ENCODE results near the gene FRAS1.

FRAS1 gene

GRCh38 chr4:78131403-78131802 is 74.3 kb downstream of the FRAS1 start:
- TF ChIP-seq EZH2 (IDR thresholded peaks at IDR 0.05; ENCODE audit: borderline replicate concordance, low read depth, low read length, severe bottlenecking): no peak
- TF ChIP-seq, protein P1, sequence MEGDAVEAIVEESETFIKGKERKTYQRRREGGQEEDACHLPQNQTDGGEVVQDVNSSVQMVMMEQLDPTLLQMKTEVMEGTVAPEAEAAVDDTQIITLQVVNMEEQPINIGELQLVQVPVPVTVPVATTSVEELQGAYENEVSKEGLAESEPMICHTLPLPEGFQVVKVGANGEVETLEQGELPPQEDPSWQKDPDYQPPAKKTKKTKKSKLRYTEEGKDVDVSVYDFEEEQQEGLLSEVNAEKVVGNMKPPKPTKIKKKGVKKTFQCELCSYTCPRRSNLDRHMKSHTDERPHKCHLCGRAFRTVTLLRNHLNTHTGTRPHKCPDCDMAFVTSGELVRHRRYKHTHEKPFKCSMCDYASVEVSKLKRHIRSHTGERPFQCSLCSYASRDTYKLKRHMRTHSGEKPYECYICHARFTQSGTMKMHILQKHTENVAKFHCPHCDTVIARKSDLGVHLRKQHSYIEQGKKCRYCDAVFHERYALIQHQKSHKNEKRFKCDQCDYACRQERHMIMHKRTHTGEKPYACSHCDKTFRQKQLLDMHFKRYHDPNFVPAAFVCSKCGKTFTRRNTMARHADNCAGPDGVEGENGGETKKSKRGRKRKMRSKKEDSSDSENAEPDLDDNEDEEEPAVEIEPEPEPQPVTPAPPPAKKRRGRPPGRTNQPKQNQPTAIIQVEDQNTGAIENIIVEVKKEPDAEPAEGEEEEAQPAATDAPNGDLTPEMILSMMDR (IDR thresholded peaks at IDR 0.05; ENCODE audit: borderline replicate concordance, extremely low read depth, low read length, poor library complexity, severe bottlenecking): no peak

GRCh38 chr4:78136109-78137081 is 79.3 kb downstream of the FRAS1 start:
- Histone ChIP-seq H3K27me3 (ENCODE audit: insufficient read depth, low read length, poor library complexity) (no peaks in the 10 kb centered on the region), H3K79me2 (ENCODE audit: insufficient read depth, low read length) (no peaks in the 10 kb centered on the region), H3K36me3 (ENCODE audit: insufficient read depth, low read length) (no peaks in the 10 kb centered on the region), H4K20me1 (ENCODE audit: insufficient read depth, low read length) (no peaks in the 10 kb centered on the region), H2AFZ (ENCODE audit: low read depth, low read length) (no peak overlapping the region), H3K4me3 (ENCODE audit: low read depth in 1 of 2, low read length in 2 of 2) (no peak overlapping the region), H3K9ac (ENCODE audit: low read depth, low read length) (no peak overlapping the region), H3K4me2 (ENCODE audit: insufficient read depth, low read length) (no peak overlapping the region), H3K9me3 (ENCODE audit: insufficient read depth, low read length, severe bottlenecking) (no peaks in the 10 kb centered on the region), H3K4me1 (ENCODE audit: insufficient read depth, low read length) (no peaks in the 10 kb centered on the region), H3K27ac (ENCODE audit: low read length) (no peak overlapping the region)
- TF ChIP-seq EZH2 (IDR thresholded peaks at IDR 0.05; ENCODE audit: borderline replicate concordance, low read depth, low read length, severe bottlenecking): no peak
- TF ChIP-seq, protein P1 (IDR thresholded peaks at IDR 0.05; ENCODE audit: borderline replicate concordance, extremely low read depth, low read length, poor library complexity, severe bottlenecking): no peak
- ATAC-seq (ENCODE audit: insufficient read depth, low read depth): no peak
- no peak for DNase-seq

More at GRCh38 chr4:78131403-78131802, 74.3 kb downstream of the FRAS1 start:
- Histone ChIP-seq H3K4me2 (ENCODE audit: insufficient read depth, low read length) (no peak overlapping the region), H3K4me1 (ENCODE audit: insufficient read depth, low read length) (no peaks in the 10 kb centered on the region), H3K36me3 (ENCODE audit: insufficient read depth, low read length) (no peaks in the 10 kb centered on the region), H2AFZ (ENCODE audit: low read depth, low read length) (no peak overlapping the region), H3K79me2 (ENCODE audit: insufficient read depth, low read length) (no peaks in the 10 kb centered on the region), H3K9ac (ENCODE audit: low read depth, low read length) (no peak overlapping the region), H3K9me3 (ENCODE audit: insufficient read depth, low read length, severe bottlenecking) (no peaks in the 10 kb centered on the region), H3K4me3 (ENCODE audit: low read depth in 1 of 2, low read length in 2 of 2) (no peak overlapping the region), H3K27me3 (ENCODE audit: insufficient read depth, low read length, poor library complexity) (no peaks in the 10 kb centered on the region), H3K27ac (ENCODE audit: low read length) (no peak overlapping the region), H4K20me1 (ENCODE audit: insufficient read depth, low read length) (no peaks in the 10 kb centered on the region)
- ATAC-seq (ENCODE audit: insufficient read depth, low read depth): no peak
- no peak for DNase-seq

DNA sequence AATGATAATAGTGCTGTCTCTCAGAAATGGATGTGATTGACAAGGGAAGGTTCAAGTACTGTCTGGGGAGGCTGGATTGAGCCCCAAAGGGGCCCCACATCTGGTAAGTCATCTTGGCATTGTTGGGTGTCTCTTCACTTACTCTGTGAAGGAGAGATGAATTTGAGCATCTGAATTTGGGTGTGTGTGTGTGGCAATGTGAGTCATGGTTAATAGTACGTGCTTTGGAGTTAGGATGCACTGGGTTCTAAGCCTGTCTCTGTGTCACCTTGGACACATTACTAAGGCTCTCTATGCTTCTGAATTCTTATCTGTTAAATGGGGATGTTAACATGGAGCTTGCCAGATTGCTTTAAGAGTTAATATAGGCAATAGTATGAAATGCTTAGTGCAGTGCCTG is 80.4 kb downstream of the FRAS1 start:
- Histone ChIP-seq H3K4me2 (ENCODE audit: insufficient read depth, low read length) (no peak overlapping the region), H3K4me1 (ENCODE audit: insufficient read depth, low read length) (no peaks in the 10 kb centered on the region)
- no peak for TF ChIP-seq EZH2 (IDR thresholded peaks at IDR 0.05; ENCODE audit: borderline replicate concordance, low read depth, low read length, severe bottlenecking)
- TF ChIP-seq, protein P1 (IDR thresholded peaks at IDR 0.05; ENCODE audit: borderline replicate concordance, extremely low read depth, low read length, poor library complexity, severe bottlenecking): no peak

More for the DNA sequence above, 80.4 kb downstream of the FRAS1 start:
- no peak for DNase-seq
- no peak for ATAC-seq (ENCODE audit: insufficient read depth, low read depth)
- Histone ChIP-seq H3K9me3 (ENCODE audit: insufficient read depth, low read length, severe bottlenecking) (no peaks in the 10 kb centered on the region), H2AFZ (ENCODE audit: low read depth, low read length) (no peak overlapping the region), H4K20me1 (ENCODE audit: insufficient read depth, low read length) (no peaks in the 10 kb centered on the region), H3K27ac (ENCODE audit: low read length) (no peak overlapping the region), H3K9ac (ENCODE audit: low read depth, low read length) (no peak overlapping the region), H3K79me2 (ENCODE audit: insufficient read depth, low read length) (no peaks in the 10 kb centered on the region), H3K36me3 (ENCODE audit: insufficient read depth, low read length) (no peaks in the 10 kb centered on the region), H3K4me3 (ENCODE audit: low read depth in 1 of 2, low read length in 2 of 2) (no peak overlapping the region), H3K27me3 (ENCODE audit: insufficient read depth, low read length, poor library complexity) (no peaks in the 10 kb centered on the region)

Measured in DND-41 (cell line).